A549 (cell line): ENCODE data around the gene CDKN1C. TPM values are rescaled to one million over a fixed set of nuclear protein-coding genes. Genes with fewer than 3 reads are reported as not detected.

Experiments
- ATAC-seq, 2 experiments: fragments of 200-7000 bp in 1 of 2; fragments of >200 bp in 1 of 2; cut with Nextera tagmentation in 1 of 2; cut with Tn5 transposase in 1 of 2; 3 replicates each; pipeline versions ENCODE4 v1.8.0 to v1.9.1; 2018 to 2020; ENCODE audit warnings: mild to moderate bottlenecking in 1 of 2, moderate library complexity in 1 of 2
- CTCF ChIA-PET: fragments of 300-600 bp; sonication (Branson Sonifier 250); formaldehyde crosslinking; extraction: SDS; loops from one replicate; lab custom pipeline; 2021; ENCODE audit warnings: antibody characterized with exemption, inconsistent platforms; lab: Yijun Ruan, JAX
- POLR2A ChIA-PET: fragments of 350-600 bp; formaldehyde crosslinking; extraction: SDS; loops from one replicate; lab custom pipeline; 2021; ENCODE audit warnings: antibody characterized with exemption, inconsistent platforms; lab: Yijun Ruan, JAX
- DNase-seq, 2 experiments: peaks; one replicate each; pipeline versions ENCODE4 v3.0.0 to v3.0.0-alpha.2; 2011 to 2016; ENCODE audit warnings: low read depth in 1 of 2, low spot score in 1 of 2
- FAIRE-seq: peaks from 2 replicates; lab custom pipeline; 2011; peaks lifted over from hg19 to GRCh38; lab: Jason Lieb, UNC
- H3K27ac ChIP-seq, 2 experiments: fragments of >200 bp; sonication (Bioruptor Twin); formaldehyde crosslinking; 3 replicates each; pipeline ENCODE4 v1.5.1; 2016 to 2017
- H3K4me1 ChIP-seq: fragments of >200 bp; sonication (Bioruptor Twin); formaldehyde crosslinking; 3 replicates; pipeline ENCODE4 v1.6.1; 2016
- H3K4me2 ChIP-seq: fragments of >200 bp; sonication (Bioruptor Twin); formaldehyde crosslinking; 3 replicates; pipeline ENCODE4 v1.6.1; 2016
- H3K4me3 ChIP-seq: fragments of >200 bp; sonication (Bioruptor Twin); formaldehyde crosslinking; 3 replicates; pipeline ENCODE4 v1.5.1; 2016
- H3K9me3 ChIP-seq: fragments of >200 bp; sonication (Bioruptor Twin); formaldehyde crosslinking; 3 replicates; pipeline ENCODE4 v1.6.1; 2016
- BHLHE40 ChIP-seq: IDR thresholded peaks from 2 replicates; pipeline ENCODE4 v1.6.1; 2012; ENCODE audit warnings: low read depth, low read length, inconsistent platforms
- CBX8 ChIP-seq: fragments of 200-600 bp; sonication (generic); IDR thresholded peaks from 2 replicates; pipeline ENCODE4 v1.6.1; 2016
- CHD4 ChIP-seq: fragments of 200-600 bp; sonication (generic); IDR thresholded peaks from 2 replicates; pipeline ENCODE4 v1.6.1; 2016; ENCODE audit warnings: antibody characterized with exemption, mild to moderate bottlenecking, borderline replicate concordance
- EHF ChIP-seq: fragments of 250-450 bp; sonication (Bioruptor Pico); IDR thresholded peaks from 2 replicates; pipeline ENCODE4 v1.5.0; 2020; ENCODE audit warnings: mild to moderate bottlenecking
- ESRRA ChIP-seq: fragments of 150-350 bp; IDR thresholded peaks from 2 replicates; pipeline ENCODE4 v1.6.1; 2014; ENCODE audit warnings: mild to moderate bottlenecking, low read length, borderline replicate concordance
- FOSB ChIP-seq: fragments of 250-450 bp; sonication (Bioruptor Pico); IDR thresholded peaks from 2 replicates; pipeline ENCODE4 v1.5.0; 2020; ENCODE audit warnings: mild to moderate bottlenecking, moderate library complexity
- GATA3 ChIP-seq: IDR thresholded peaks from 2 replicates; pipeline ENCODE4 v1.6.1; 2012; ENCODE audit warnings: borderline replicate concordance
- HEYL ChIP-seq: fragments of 250-450 bp; sonication (Bioruptor Pico); IDR thresholded peaks from 2 replicates; pipeline ENCODE4 v1.8.0; 2021; ENCODE audit warnings: mild to moderate bottlenecking, moderate library complexity
- HOXB13 ChIP-seq: fragments of 250-450 bp; sonication (Bioruptor Pico); IDR thresholded peaks from 2 replicates; pipeline ENCODE4 v1.5.0; 2020; ENCODE audit warnings: low read depth, mild to moderate bottlenecking, moderate library complexity
- HOXB5 ChIP-seq: fragments of 250-450 bp; sonication (Bioruptor Pico); IDR thresholded peaks from 2 replicates; pipeline ENCODE4 v1.5.0; 2020; ENCODE audit warnings: mild to moderate bottlenecking, moderate library complexity
- JUN ChIP-seq, 2 experiments: fragments of >200 bp; sonication (Bioruptor Twin); formaldehyde crosslinking; IDR thresholded peaks; 2 replicates in 1 of 2; 3 replicates in 1 of 2; pipeline ENCODE4 v1.6.1; 2016 to 2017
- KDM5A ChIP-seq: fragments of 200-600 bp; sonication (generic); IDR thresholded peaks from 2 replicates; pipeline ENCODE4 v1.6.1; 2016; ENCODE audit warnings: antibody characterized with exemption, mild to moderate bottlenecking
- MAFK ChIP-seq: fragments of 450-650 bp; IDR thresholded peaks from 2 replicates; pipeline ENCODE4 v1.6.1; 2014; ENCODE audit not compliant: partially characterized antibody
- NFE2L2 ChIP-seq: fragments of 150-350 bp; conservative IDR thresholded peaks from 2 replicates; pipeline ENCODE4 v1.6.1; 2014; ENCODE audit warnings: low read length
- NPAS2 ChIP-seq: fragments of 250-450 bp; sonication (Bioruptor Pico); IDR thresholded peaks from 2 replicates; pipeline ENCODE4 v1.8.0; 2022; ENCODE audit warnings: mild to moderate bottlenecking, moderate library complexity, borderline replicate concordance
- RFX5 ChIP-seq: fragments of 450-650 bp; IDR thresholded peaks from 2 replicates; pipeline ENCODE4 v1.7.1; 2014; ENCODE audit warnings: antibody characterized with exemption, mild to moderate bottlenecking, moderate library complexity
- SMC3 ChIP-seq: fragments of >200 bp; sonication (Bioruptor Twin); formaldehyde crosslinking; IDR thresholded peaks from 3 replicates; pipeline ENCODE4 v1.6.1; 2018; ENCODE audit warnings: inconsistent platforms
- SREBF2 ChIP-seq: fragments of 450-650 bp; IDR thresholded peaks from 2 replicates; pipeline ENCODE4 v1.6.1; 2014; ENCODE audit warnings: mild to moderate bottlenecking, moderate library complexity
- ZNF302 ChIP-seq: fragments of 250-450 bp; sonication (Bioruptor Pico); IDR thresholded peaks from 2 replicates; pipeline ENCODE4 v1.9.0; 2021; ENCODE audit warnings: inconsistent platforms, mild to moderate bottlenecking, moderate library complexity
- WGBS: methylation state at CpG from one replicate; pipeline ENCODE4 v1.1.6; 2017; ENCODE audit errors: missing lambda C conversion rate; 5-methylcytosine and 5-hydroxymethylcytosine counted together
- polyA plus RNA-seq, 4 experiments: library from polyadenylated mRNA; depleted of rRNA in 3 of 4; stranded (reverse); fragments of >200 nt; fragmentation: RNase III in 1 of 4; extraction: RNeasy Plus Mini Kit Qiagen cat#74134 plus additional on column Dnase treatment in 1 of 4; gene quantifications; 2 replicates in 3 of 4; 3 replicates in 1 of 4; pipeline ENCODE4 v1.2.3, GENCODE V29; 2011 to 2017
- TF ChIP-seq, protein P1 (sequence below): IDR thresholded peaks from 2 replicates; pipeline ENCODE4 v1.6.1; 2012
- TF ChIP-seq, protein P2 (sequence below): fragments of 150-350 bp; IDR thresholded peaks from 2 replicates; pipeline ENCODE4 v1.6.1; 2014; ENCODE audit warnings: low read depth, mild to moderate bottlenecking, low read length
- TF ChIP-seq, protein P3 (sequence below): fragments of 450-650 bp; IDR thresholded peaks from 2 replicates; pipeline ENCODE4 v1.6.1; 2014; ENCODE audit warnings: antibody characterized with exemption
- TF ChIP-seq, protein P4 (sequence below): fragments of >200 bp; sonication (Bioruptor Twin); formaldehyde crosslinking; IDR thresholded peaks from 3 replicates; pipeline ENCODE4 v1.5.1; 2016

Gene CDKN1C
- polyA plus RNA-seq, 2 of the 4 experiments (the other 2 are of a cell fraction): 0.30 to 0.41 TPM

DNA sequence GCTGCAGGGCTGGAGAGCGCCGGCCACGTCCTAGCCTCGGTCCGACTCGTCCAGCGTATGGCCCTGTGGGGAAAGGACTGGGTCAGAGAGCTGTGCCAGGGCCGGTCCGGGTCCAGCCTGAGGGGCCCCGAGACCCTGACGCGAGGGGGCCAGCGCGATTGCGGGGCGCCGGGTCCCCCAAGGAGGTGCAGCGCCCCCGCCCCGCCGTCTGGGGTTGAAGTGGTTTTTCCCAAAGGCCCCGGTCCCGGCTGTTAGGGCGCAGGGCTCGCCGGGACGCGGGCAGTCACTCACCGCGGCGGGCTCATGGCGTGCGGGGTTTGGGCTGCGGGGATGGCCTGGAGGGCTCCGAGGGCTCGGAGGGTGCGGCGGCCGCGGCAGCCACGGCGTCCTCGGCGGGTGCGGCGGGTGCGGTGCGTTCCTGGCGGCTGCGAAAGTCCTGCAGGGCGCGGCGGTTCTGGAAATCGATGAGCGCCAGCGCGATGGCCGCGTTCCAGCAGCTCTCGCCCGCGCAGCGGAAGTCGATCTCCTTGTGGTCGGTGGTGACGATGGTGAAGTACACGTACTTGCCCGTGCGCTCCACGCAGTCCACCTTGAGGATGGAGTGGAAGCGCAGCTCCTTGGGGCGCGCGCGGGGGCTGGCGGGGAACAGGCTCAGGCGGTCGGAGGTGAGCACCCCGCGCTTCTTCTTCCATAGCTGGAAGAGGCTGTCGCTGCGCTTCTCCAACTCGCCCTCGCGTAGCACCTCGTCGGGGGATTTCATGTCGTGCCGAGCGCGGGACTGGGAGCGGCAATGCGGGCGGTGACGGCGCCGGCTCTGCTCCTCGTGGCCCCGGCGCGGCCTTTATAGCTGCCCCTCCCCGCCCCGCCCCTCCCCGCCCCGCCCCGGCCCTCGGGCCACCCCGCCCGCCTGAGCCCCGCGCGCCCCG is 43.3 kb upstream of the CDKN1C start, which contains the start of gene PHLDA2 (continued):
- TF ChIP-seq NPAS2 (no peak), HOXB13 (CRISPR knock-in tag) (no peak), NFE2L2 (no peak), ESRRA (no peak), HOXB5 (CRISPR knock-in tag) (no peak)
- TF ChIP-seq, protein P1, sequence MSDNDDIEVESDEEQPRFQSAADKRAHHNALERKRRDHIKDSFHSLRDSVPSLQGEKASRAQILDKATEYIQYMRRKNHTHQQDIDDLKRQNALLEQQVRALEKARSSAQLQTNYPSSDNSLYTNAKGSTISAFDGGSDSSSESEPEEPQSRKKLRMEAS: peak; percentile 91

DNA sequence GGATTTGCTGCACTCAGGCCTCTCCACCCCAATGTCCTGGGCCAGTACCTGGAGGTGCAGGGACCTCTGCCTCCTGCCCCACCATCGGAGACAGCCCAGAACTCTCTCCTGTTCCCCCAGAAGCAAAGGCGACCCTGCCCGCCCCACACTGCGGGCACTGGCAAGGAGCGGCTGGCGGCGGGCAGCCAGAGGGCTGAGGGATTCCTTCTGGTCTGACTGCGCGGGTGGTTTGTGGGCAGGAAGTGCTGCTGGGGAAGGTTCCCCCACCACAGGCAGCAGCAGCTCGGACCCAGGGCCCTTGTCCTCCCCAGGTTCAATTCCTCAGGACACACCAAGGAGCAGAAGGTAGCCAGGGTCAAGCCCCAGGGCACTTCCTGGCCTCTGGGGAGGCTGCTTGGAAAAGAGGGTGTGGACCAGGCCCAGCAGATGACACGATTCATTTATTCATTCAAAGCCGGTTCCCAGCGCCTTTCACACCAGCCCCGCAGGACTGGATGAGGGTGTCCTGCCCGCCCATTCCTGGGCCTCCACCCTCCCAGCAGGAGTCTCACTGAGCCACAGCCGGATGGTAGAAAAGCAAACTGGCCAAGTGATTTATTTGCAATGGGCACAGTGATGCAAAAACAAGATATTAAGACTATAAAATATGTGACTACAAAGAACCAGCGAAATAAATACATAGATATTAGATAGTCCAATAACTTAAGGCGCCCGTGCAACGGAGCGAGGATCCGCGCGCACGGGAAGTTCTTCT is 42.5 kb upstream of the CDKN1C start:
- DNase-seq: peak; percentile 44 to 51
- WGBS: 27% methylated on average over 23 of the region's 25 CpGs
- ATAC-seq: peak in 1 of 2 experiments; percentile 2; a peak in 2 of 6 replicates
- CTCF ChIA-PET: interaction anchor here (1.0 to 6.9 kb wide), 13 partner anchors 9 to 396 kb away, joined by 3 to 60 read pairs (median 9); a partner anchor contains a TSS
- Histone ChIP-seq H3K9me3 (no peaks in the 10 kb centered on the region), H3K27ac (peak overlapping the region; percentile 92 to 94), H3K4me3 (peak overlapping the region; percentile 67), H3K4me1 (peaks cover 34% of the 10 kb centered on the region), H3K4me2 (peak overlapping the region; percentile 93)
- FAIRE-seq: no peak
- POLR2A ChIA-PET: interaction anchor here (0.7 to 4.8 kb wide), 12 partner anchors 10 to 395 kb away, joined by 3 to 74 read pairs (median 13); partner anchors contain the start of gene NAP1L4
- TF ChIP-seq KDM5A (no peak), CBX8 (no peak), RFX5 (no peak), EHF (CRISPR knock-in tag) (no peak), FOSB (CRISPR knock-in tag) (no peak), HEYL (CRISPR knock-in tag) (no peak), CHD4 (no peak), SREBF2 (no peak), SMC3 (no peak), ZNF302 (no peak), JUN (IDR thresholded peaks at IDR 0.05) (no peak), MAFK (no peak)
- TF ChIP-seq, protein P2, sequence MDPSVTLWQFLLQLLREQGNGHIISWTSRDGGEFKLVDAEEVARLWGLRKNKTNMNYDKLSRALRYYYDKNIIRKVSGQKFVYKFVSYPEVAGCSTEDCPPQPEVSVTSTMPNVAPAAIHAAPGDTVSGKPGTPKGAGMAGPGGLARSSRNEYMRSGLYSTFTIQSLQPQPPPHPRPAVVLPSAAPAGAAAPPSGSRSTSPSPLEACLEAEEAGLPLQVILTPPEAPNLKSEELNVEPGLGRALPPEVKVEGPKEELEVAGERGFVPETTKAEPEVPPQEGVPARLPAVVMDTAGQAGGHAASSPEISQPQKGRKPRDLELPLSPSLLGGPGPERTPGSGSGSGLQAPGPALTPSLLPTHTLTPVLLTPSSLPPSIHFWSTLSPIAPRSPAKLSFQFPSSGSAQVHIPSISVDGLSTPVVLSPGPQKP: no peak
- TF ChIP-seq, protein P3, sequence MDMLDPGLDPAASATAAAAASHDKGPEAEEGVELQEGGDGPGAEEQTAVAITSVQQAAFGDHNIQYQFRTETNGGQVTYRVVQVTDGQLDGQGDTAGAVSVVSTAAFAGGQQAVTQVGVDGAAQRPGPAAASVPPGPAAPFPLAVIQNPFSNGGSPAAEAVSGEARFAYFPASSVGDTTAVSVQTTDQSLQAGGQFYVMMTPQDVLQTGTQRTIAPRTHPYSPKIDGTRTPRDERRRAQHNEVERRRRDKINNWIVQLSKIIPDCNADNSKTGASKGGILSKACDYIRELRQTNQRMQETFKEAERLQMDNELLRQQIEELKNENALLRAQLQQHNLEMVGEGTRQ: no peak

DNA sequence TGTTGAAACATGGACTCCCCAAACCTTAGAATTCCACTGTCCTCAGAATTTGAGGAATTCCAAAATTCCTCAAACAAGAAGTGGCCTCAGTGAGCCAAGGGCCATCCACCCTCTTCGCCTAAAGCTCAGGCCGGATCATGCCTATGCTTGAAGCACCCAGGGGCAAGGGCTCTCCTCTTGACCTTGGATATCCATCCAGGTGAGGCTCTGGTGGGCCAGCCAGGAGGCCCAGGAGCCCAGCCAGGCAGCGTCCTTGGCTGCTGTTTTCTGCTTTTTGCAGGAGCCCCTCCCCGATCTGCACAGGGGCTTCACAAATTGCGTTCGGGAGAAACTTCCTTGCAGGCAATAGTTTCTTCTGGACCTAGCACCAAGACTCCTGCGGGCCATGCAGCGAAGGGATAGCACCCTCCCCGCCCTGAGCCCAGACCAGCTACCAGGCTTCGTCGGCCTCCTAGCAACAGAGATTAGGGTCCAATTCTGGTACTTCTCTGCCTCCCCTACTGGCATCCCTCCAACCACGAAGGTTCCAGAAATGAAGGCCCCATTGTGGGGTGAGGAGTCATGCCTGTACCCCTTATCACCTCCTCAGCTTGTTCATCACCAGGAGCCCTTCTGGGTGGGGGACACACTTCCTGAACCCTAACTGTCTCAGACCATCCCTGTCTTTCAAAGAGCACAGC is 41.7 kb upstream of the CDKN1C start:
- Histone ChIP-seq H3K4me3 (peak overlapping the region; percentile 67), H3K4me1 (peaks cover 26% of the 10 kb centered on the region), H3K27ac (peak overlapping the region in 1 of 2 experiments; percentile 94; a peak in 1 of 6 replicates), H3K9me3 (no peaks in the 10 kb centered on the region), H3K4me2 (peak overlapping the region; percentile 93)
- ChIA-PET POLR2A (interaction anchor here (4.8 kb wide), 1 partner anchor 34 kb away, joined by 41 read pairs; no protein-coding TSS in a partner anchor), CTCF (interaction anchor here (0.7 to 6.9 kb wide), 10 partner anchors 10 to 395 kb away, joined by 3 to 60 read pairs (median 3); a partner anchor contains a TSS)
- DNase-seq (no peak), FAIRE-seq (no peak), ATAC-seq (no peak)
- WGBS: 90% methylated on average over 12 of the region's 12 CpGs
- TF ChIP-seq, protein P1: no peak
- TF ChIP-seq HOXB13 (CRISPR knock-in tag): no peak
- no peak for TF ChIP-seq SMC3
- no peak for TF ChIP-seq GATA3
- TF ChIP-seq BHLHE40: no peak
- TF ChIP-seq, protein P3: no peak
- TF ChIP-seq, protein P4, sequence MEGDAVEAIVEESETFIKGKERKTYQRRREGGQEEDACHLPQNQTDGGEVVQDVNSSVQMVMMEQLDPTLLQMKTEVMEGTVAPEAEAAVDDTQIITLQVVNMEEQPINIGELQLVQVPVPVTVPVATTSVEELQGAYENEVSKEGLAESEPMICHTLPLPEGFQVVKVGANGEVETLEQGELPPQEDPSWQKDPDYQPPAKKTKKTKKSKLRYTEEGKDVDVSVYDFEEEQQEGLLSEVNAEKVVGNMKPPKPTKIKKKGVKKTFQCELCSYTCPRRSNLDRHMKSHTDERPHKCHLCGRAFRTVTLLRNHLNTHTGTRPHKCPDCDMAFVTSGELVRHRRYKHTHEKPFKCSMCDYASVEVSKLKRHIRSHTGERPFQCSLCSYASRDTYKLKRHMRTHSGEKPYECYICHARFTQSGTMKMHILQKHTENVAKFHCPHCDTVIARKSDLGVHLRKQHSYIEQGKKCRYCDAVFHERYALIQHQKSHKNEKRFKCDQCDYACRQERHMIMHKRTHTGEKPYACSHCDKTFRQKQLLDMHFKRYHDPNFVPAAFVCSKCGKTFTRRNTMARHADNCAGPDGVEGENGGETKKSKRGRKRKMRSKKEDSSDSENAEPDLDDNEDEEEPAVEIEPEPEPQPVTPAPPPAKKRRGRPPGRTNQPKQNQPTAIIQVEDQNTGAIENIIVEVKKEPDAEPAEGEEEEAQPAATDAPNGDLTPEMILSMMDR: no peak
